AG04449 (cell line): ENCODE data around the gene LHFPL6.
A peak's percentile ranks its signal among the peaks of the same experiment; 100 is the strongest.

Source experiments
- CTCF ChIA-PET: fragments of 350-600 bp; formaldehyde crosslinking; extraction: SDS; loops from one replicate; lab custom pipeline; 2021; ENCODE audit warnings: antibody characterized with exemption; lab: Yijun Ruan, JAX
- POLR2A ChIA-PET: fragments of 400-600, 350-600 bp; formaldehyde crosslinking; extraction: SDS; loops from one replicate; lab custom pipeline; 2020; ENCODE audit warnings: antibody characterized with exemption, inconsistent platforms; lab: Yijun Ruan, JAX
- DNase-seq: peaks from one replicate; pipeline ENCODE4 v3.0.0-alpha.2; 2010; ENCODE audit warnings: low read depth, low spot score
- H3K4me3 ChIP-seq: 2 replicates; pipeline ENCODE4 v1.5.1; 2011; ENCODE audit warnings: low read depth, mild to moderate bottlenecking, control low read depth, low read length
- TF ChIP-seq, protein P1 (sequence below): IDR thresholded peaks from one replicate; pipeline ENCODE4 v1.5.1; 2011; ENCODE audit warnings: mild to moderate bottlenecking, moderate library complexity, low read length, control low read depth, inconsistent platforms; ENCODE audit not compliant: insufficient read depth; ENCODE audit errors: missing control alignments

Gene LHFPL6

DNA sequence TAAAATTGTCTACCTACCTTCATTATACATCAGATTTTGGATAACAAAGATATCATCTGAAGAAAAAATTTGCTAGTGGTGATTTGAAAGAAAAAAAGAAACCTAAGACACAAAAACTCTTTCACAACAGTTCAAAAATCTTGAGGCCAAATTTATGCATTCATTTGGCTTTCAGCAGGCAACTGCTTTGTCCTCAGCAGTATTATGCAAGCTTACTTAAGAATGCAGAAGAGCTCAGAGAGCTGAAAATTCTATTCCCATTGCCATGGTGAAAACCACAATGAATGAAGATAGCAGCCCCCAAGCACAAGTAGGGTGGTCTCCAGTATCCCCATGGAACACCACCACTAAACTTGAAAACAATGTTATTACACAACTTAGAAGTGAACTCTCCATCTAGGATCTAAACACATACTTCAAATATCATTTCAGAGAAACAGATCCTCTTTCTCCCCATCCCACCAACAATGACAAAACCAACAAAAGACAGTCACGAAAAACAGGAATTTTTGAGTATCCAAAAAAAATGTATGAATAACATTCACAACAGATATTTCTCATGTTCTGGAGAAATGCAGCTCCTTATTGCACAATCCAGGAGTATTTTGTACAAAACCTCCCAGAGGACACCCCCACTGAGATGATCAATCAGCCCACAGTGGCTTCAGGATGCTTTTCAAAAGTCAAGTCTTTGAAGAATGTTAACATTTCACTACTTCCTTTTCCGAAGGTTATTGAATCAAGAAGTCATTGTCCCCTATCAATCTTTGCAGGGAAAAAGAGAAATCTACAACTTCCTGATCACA is 192.7 kb downstream of the LHFPL6 start:
- POLR2A ChIA-PET: interaction anchor here (0.5 kb wide), 1 partner anchor 180 kb away, joined by 3 read pairs; no protein-coding TSS in a partner anchor
- H3K4me3 ChIP-seq: no peak overlapping the region
- CTCF ChIA-PET: interaction anchor here (1.0 to 3.1 kb wide), 4 partner anchors 11 to 206 kb away, joined by 3 to 15 read pairs (median 4); no protein-coding TSS in a partner anchor
- peak; percentile 42 for DNase-seq
- TF ChIP-seq, protein P1, sequence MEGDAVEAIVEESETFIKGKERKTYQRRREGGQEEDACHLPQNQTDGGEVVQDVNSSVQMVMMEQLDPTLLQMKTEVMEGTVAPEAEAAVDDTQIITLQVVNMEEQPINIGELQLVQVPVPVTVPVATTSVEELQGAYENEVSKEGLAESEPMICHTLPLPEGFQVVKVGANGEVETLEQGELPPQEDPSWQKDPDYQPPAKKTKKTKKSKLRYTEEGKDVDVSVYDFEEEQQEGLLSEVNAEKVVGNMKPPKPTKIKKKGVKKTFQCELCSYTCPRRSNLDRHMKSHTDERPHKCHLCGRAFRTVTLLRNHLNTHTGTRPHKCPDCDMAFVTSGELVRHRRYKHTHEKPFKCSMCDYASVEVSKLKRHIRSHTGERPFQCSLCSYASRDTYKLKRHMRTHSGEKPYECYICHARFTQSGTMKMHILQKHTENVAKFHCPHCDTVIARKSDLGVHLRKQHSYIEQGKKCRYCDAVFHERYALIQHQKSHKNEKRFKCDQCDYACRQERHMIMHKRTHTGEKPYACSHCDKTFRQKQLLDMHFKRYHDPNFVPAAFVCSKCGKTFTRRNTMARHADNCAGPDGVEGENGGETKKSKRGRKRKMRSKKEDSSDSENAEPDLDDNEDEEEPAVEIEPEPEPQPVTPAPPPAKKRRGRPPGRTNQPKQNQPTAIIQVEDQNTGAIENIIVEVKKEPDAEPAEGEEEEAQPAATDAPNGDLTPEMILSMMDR: no peak

DNA sequence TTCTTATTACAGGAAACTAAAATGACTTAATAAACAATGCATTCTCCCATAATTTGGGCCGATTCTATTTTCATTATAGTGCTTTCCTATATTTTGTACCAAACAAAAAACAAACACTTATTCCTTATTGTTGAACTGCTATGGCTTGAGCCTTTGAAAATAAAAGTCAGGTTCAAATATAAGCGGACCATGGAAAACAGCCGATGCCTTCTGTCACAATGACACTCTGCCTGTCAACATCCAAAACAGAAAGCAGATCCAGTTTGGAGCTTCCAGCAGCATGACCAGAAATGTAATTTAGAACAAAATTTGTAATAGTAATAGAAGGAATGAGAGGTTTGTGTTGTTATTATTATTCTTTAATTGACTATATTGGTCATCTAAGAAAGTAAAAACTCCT is 194.5 kb downstream of the LHFPL6 start:
- TF ChIP-seq, protein P1: no peak
- DNase-seq: no peak
- CTCF ChIA-PET: interaction anchor here (0.9 to 2.2 kb wide), 3 partner anchors 9 to 204 kb away, joined by 3 to 5 read pairs (median 4); no protein-coding TSS in a partner anchor
- H3K4me3 ChIP-seq: no peak overlapping the region
- POLR2A ChIA-PET: no interaction called here

DNA sequence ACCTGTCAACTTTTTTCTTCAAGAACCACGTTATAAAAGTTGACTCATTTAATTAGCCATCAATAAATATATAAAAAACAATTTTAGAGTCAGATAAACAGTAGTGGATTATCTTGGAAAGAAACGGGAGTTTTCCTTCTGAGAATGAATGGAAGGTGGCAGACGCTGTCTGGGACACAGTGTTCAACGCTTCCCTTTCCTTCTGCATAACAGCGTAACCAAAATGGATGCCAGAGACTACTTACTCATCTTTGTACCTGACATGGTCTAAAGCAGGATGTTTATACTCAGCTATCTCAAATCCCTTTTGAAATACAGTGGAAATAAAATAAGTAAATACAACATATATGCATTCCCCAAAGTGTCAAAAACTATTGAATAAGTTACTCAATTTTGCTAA is 195.2 kb downstream of the LHFPL6 start:
- TF ChIP-seq, protein P1: no peak
- POLR2A ChIA-PET: no interaction called here
- no peak overlapping the region for H3K4me3 ChIP-seq
- CTCF ChIA-PET: interaction anchor here (2.2 kb wide), 1 partner anchor 205 kb away, joined by 5 read pairs; no protein-coding TSS in a partner anchor
- no peak for DNase-seq

DNA sequence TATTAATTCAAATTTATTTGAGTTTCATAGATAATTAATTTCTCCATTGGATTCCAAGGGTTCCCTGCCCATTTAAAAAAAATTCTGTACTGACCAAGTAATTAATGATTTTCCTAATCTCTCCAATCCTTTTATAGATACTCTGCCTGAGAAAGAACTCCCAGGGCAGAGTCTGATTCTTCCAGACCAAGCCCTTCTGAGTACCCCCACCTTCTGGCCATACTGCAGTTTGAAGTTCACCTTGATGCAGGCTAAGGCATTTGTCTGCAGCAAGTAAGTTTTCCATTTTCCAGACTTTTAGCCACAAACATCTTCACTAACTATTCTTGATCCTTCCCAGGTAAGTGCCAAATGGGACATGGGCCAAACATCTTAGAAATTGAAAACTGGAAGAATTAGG is 195.9 kb downstream of the LHFPL6 start:
- H3K4me3 ChIP-seq: no peak overlapping the region
- TF ChIP-seq, protein P1: no peak
- POLR2A ChIA-PET: no interaction called here
- CTCF ChIA-PET: interaction anchor here (2.2 kb wide), 1 partner anchor 205 kb away, joined by 5 read pairs; no protein-coding TSS in a partner anchor
- DNase-seq: no peak

DNA sequence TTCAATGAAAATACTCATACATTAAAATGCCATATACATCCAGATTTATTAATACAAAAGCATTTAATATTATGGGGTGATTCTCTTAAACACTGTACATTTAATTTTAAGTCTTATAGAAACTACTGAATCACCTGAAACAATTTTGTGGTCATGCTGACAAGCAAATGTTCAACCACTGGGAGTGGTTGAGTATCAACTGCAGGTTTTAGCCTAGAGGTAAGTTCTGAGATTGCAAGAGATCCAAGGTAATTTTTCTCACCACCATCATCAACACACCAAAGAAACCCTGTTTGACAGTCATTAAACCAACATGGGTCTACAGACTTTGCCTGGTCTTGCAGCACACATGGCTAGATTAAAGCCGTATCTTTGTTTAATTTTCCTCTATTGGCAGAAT is 196.3 kb downstream of the LHFPL6 start:
- ChIA-PET POLR2A (no interaction called here), CTCF (interaction anchor here (2.2 kb wide), 1 partner anchor 206 kb away, joined by 5 read pairs; no protein-coding TSS in a partner anchor)
- DNase-seq: no peak
- no peak overlapping the region for H3K4me3 ChIP-seq
- TF ChIP-seq, protein P1: no peak

DNA sequence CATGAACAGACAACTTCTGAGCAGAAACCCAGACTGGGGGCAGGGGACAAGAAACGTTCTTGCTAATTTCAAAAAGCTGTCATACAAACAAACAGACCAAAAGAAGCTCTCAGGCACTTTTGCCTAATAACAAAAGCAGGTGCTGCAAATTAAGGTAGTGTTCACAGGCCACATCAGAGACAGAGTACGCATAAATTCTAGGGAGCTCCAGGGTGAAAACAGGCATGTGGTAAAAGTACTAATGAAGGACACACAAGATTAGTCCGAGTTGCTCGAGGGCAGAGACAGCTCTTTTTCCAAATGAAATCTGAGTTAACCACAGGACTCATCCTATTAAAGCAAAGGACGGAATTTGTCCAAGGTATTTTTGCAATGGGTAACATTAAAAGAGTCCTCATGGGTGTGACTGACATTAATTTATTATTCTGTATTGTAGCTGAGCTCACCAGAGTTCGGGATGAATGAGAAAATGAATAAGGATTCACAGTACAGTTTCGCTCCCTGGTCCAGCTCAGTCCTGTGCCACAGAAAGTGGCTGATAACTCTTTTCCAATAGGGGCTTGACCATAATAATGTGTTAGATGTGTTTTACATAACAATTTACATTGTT is 197.3 kb downstream of the LHFPL6 start:
- no peak overlapping the region for H3K4me3 ChIP-seq
- no peak for DNase-seq
- ChIA-PET CTCF (interaction anchor here (0.9 to 2.5 kb wide), 6 partner anchors 9 to 261 kb away, joined by 3 to 17 read pairs (median 4); no protein-coding TSS in a partner anchor), POLR2A (no interaction called here)
- TF ChIP-seq, protein P1: no peak
